GM12878 (cell line): ENCODE results near the gene BBS12.

ENCODE experiments used
- BHLHE40 ChIP-seq, 2 experiments: fragments of 450-650 bp in 1 of 2; IDR thresholded peaks; 2 replicates each; pipeline ENCODE4 v1.6.1; 2011 to 2017; ENCODE audit warnings: low read depth in 2 of 2, borderline replicate concordance in 1 of 2, improper control_type of control experiment in 1 of 2, low read length in 1 of 2, mild to moderate bottlenecking in 1 of 2
- GABPA ChIP-seq: IDR thresholded peaks from 2 replicates; pipeline ENCODE4 v1.6.1; 2014; ENCODE audit warnings: antibody characterized with exemption, low read depth, mild to moderate bottlenecking, inconsistent platforms
- MYC ChIP-seq: IDR thresholded peaks from 2 replicates; pipeline ENCODE4 v1.6.1; 2011; ENCODE audit warnings: mild to moderate bottlenecking, low read length, moderate library complexity, inconsistent platforms; ENCODE audit not compliant: insufficient read depth, insufficient replicate concordance, insufficient read length, severe bottlenecking
- NFIC ChIP-seq: IDR thresholded peaks from 2 replicates; pipeline ENCODE4 v1.6.1; 2012; ENCODE audit warnings: low read depth, mild to moderate bottlenecking, inconsistent platforms, low read length, moderate library complexity
- PAX5 ChIP-seq: IDR thresholded peaks from 2 replicates; pipeline ENCODE4 v1.6.1; 2011; ENCODE audit warnings: low read depth, low read length, borderline replicate concordance
- PAX8 ChIP-seq: fragments of 450-650 bp; IDR thresholded peaks from 2 replicates; pipeline ENCODE4 v1.6.1; 2017; ENCODE audit warnings: mild to moderate bottlenecking, moderate library complexity
- POLR2AphosphoS5 ChIP-seq: IDR thresholded peaks from 2 replicates; pipeline ENCODE4 v1.6.1; 2011; ENCODE audit warnings: mild to moderate bottlenecking, low read length, inconsistent platforms
- RAD21 ChIP-seq: IDR thresholded peaks from 2 replicates; pipeline ENCODE4 v1.6.1; 2011; ENCODE audit warnings: mild to moderate bottlenecking, low read depth, low read length, moderate library complexity; ENCODE audit not compliant: insufficient read depth
- RFX5 ChIP-seq: IDR thresholded peaks from 2 replicates; pipeline ENCODE4 v1.6.1; 2011; ENCODE audit warnings: low read depth, low read length, improper control_type of control experiment
- STAT1 ChIP-seq: fragments of 450-650 bp; conservative IDR thresholded peaks from 2 replicates; pipeline ENCODE4 v1.6.1; 2014; ENCODE audit warnings: antibody characterized with exemption, mild to moderate bottlenecking
- ZBTB33 ChIP-seq: fragments of 450-650 bp; IDR thresholded peaks from 2 replicates; pipeline ENCODE4 v1.6.1; 2017; ENCODE audit warnings: mild to moderate bottlenecking
- TF ChIP-seq, protein P1 (sequence below), 3 experiments: IDR thresholded peaks in 2 of 3; conservative IDR thresholded peaks in 1 of 3; 2 replicates each; pipeline ENCODE4 v1.5.1; 2011; ENCODE audit warnings: low read depth in 3 of 3, low read length in 3 of 3, mild to moderate bottlenecking in 3 of 3, control low read depth in 2 of 3, moderate library complexity in 2 of 3, inconsistent platforms in 1 of 3, mixed read lengths in 1 of 3; ENCODE audit not compliant: control insufficient read depth in 2 of 3, insufficient read depth in 1 of 3; ENCODE audit errors: extremely low read depth in 1 of 3
- TF ChIP-seq, protein P2 (sequence below): fragments of 450-650 bp; IDR thresholded peaks from 2 replicates; pipeline ENCODE4 v1.6.1; 2018; ENCODE audit warnings: borderline replicate concordance, mild to moderate bottlenecking; ENCODE audit not compliant: partially characterized antibody

DNA sequence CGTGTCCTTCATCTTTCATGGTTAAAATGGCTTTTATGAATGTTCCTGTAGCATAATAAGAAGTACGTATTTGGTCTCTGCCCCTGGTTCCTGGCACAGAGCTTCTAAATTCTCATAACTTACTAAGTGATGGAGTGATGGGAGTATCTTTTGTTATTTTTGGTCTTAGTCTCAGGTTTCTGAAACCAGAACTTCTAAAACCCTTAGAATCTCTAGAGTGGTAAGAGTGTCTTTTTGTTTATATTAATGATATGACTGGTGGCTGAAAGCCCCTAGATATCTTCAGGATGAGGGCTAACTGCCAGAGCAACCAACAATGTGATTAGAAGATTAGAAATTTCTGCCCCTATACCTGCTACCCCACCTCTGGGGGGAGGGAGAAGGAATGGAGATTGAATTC is 45.8 kb upstream of the BBS12 start:
- TF ChIP-seq BHLHE40 (IDR thresholded peaks at IDR 0.05; ENCODE audit: borderline replicate concordance in 1 of 2, low read depth in 2 of 2, low read length in 1 of 2) (no peak), PAX5 (no peak), PAX8 (no peak), MYC (no peak), GABPA (no peak), RFX5 (no peak), POLR2AphosphoS5 (no peak), STAT1 (no peak), NFIC (no peak; the same call in 1 of the 2 replicates), RAD21 (no peak), ZBTB33 (no peak)
- TF ChIP-seq, protein P1, sequence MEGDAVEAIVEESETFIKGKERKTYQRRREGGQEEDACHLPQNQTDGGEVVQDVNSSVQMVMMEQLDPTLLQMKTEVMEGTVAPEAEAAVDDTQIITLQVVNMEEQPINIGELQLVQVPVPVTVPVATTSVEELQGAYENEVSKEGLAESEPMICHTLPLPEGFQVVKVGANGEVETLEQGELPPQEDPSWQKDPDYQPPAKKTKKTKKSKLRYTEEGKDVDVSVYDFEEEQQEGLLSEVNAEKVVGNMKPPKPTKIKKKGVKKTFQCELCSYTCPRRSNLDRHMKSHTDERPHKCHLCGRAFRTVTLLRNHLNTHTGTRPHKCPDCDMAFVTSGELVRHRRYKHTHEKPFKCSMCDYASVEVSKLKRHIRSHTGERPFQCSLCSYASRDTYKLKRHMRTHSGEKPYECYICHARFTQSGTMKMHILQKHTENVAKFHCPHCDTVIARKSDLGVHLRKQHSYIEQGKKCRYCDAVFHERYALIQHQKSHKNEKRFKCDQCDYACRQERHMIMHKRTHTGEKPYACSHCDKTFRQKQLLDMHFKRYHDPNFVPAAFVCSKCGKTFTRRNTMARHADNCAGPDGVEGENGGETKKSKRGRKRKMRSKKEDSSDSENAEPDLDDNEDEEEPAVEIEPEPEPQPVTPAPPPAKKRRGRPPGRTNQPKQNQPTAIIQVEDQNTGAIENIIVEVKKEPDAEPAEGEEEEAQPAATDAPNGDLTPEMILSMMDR (IDR thresholded peaks at IDR 0.05 in 2 of 3, conservative IDR thresholded peaks at IDR 0.05 in 1 of 3; ENCODE audit: control insufficient read depth in 2 of 3, extremely low read depth in 1 of 3, insufficient read depth in 1 of 3, low read depth in 3 of 3, low read length in 3 of 3) = no peak
- TF ChIP-seq, protein P2, sequence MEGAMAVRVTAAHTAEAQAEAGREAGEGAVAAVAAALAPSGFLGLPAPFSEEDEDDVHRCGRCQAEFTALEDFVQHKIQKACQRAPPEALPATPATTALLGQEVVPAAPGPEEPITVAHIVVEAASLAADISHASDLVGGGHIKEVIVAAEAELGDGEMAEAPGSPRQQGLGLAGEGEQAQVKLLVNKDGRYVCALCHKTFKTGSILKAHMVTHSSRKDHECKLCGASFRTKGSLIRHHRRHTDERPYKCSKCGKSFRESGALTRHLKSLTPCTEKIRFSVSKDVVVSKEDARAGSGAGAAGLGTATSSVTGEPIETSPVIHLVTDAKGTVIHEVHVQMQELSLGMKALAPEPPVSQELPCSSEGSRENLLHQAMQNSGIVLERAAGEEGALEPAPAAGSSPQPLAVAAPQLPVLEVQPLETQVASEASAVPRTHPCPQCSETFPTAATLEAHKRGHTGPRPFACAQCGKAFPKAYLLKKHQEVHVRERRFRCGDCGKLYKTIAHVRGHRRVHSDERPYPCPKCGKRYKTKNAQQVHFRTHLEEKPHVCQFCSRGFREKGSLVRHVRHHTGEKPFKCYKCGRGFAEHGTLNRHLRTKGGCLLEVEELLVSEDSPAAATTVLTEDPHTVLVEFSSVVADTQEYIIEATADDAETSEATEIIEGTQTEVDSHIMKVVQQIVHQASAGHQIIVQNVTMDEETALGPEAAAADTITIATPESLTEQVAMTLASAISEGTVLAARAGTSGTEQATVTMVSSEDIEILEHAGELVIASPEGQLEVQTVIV = no peak
